Brain microvascular endothelial cell (primary cell): ENCODE data around the gene MX1.

Experiments
- DNase-seq: peaks from one replicate; pipeline ENCODE4 v3.0.0-alpha.2; 2020
- H3K27ac ChIP-seq: fragments of 250-450 bp; sonication (Bioruptor Pico); 2 replicates; pipeline ENCODE4 v1.5.1; 2020; ENCODE audit warnings: mild to moderate bottlenecking, moderate library complexity
- H3K27me3 ChIP-seq: fragments of 250-450 bp; sonication (Bioruptor Pico); replicated peaks from 2 replicates; pipeline ENCODE4 v1.5.1; 2020; ENCODE audit warnings: mild to moderate bottlenecking
- H3K36me3 ChIP-seq: fragments of 250-450 bp; sonication (Bioruptor Pico); replicated peaks from 2 replicates; pipeline ENCODE4 v1.5.1; 2020; ENCODE audit warnings: mild to moderate bottlenecking
- H3K4me3 ChIP-seq: 2 replicates; pipeline ENCODE4 v1.5.1; 2011; ENCODE audit warnings: low read depth, mild to moderate bottlenecking, control low read depth, low read length, moderate library complexity
- in situ Hi-C: cut with HindIII; loops from 2 replicates; pipeline ENCODE4 v1.10.0; 2017; ENCODE audit warnings: low sequenced_read_pairs, low pct_ligation_motif_present
- TF ChIP-seq, protein P1 (sequence below): IDR thresholded peaks from 2 replicates; pipeline ENCODE4 v1.5.1; 2011; ENCODE audit warnings: low read depth, mild to moderate bottlenecking, moderate library complexity, low read length, control low read depth, inconsistent platforms; ENCODE audit errors: missing control alignments

Gene MX1

DNA sequence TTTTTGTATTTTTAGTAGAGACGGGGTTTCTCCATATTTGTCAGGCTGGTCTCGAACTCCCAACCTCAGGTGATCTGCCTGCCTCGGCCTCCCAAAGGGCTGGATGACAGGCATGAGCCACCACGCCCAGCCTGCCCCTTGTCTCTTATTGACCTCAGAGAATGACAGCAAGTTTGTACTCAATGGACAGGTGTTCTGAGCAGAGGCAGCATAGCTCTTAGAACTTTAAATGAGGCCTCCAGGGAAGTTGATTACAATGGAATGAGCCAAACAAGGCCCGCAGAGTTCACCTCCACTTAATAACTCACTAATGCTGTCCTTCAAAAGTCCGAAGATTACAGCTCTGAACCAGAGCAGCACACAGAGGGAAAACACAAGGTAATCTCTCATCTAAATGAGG lies 71.0 kb downstream of the MX1 start:
- Histone ChIP-seq H3K36me3 (no peaks in the 10 kb centered on the region), H3K27me3 (no peaks in the 10 kb centered on the region), H3K4me3 (no peak overlapping the region), H3K27ac (no peak overlapping the region)
- in situ Hi-C loops: no loop called here
- no peak for DNase-seq
- TF ChIP-seq, protein P1, sequence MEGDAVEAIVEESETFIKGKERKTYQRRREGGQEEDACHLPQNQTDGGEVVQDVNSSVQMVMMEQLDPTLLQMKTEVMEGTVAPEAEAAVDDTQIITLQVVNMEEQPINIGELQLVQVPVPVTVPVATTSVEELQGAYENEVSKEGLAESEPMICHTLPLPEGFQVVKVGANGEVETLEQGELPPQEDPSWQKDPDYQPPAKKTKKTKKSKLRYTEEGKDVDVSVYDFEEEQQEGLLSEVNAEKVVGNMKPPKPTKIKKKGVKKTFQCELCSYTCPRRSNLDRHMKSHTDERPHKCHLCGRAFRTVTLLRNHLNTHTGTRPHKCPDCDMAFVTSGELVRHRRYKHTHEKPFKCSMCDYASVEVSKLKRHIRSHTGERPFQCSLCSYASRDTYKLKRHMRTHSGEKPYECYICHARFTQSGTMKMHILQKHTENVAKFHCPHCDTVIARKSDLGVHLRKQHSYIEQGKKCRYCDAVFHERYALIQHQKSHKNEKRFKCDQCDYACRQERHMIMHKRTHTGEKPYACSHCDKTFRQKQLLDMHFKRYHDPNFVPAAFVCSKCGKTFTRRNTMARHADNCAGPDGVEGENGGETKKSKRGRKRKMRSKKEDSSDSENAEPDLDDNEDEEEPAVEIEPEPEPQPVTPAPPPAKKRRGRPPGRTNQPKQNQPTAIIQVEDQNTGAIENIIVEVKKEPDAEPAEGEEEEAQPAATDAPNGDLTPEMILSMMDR: no peak

DNA sequence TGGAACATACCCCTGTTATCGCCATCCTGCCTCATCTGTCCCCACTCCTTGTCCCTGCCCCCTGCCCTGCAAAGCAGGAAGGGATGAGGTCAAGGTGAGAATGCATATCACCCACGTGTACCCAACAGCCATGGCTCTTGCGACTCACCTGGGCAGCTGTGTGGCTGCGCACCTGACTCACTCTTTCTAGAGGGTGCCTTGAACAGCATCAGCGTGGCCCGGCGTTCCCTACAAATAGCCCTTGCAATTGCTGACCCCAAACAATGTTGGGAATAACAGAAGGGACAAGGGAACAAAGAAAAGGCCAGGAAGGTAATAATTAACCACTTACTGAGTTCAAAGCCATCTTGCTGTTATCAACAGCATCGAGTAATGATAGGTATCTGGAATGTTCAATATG lies 71.7 kb downstream of the MX1 start:
- Histone ChIP-seq H3K27ac (no peak overlapping the region), H3K4me3 (no peak overlapping the region), H3K36me3 (no peaks in the 10 kb centered on the region), H3K27me3 (no peaks in the 10 kb centered on the region)
- in situ Hi-C loops: no loop called here
- TF ChIP-seq, protein P1: no peak
- no peak for DNase-seq

DNA sequence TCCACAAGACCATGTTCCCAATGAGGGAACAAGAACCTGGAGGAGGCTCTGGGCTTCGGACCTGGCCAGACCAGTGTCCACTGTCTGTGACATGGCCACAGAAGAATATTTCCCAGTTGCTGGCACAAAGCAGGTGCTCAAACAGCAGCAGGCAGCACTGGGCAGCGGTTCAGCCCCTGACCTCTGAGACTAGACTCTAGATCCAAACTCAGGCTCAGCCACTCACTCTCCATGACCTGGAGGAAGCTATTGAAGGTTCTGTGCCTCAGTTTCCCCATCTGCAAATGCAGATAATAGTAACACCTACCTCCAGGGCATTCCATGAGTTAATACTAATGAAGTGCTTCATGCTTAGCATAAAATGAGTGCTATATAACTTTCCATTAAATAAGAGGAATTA lies 73.9 kb downstream of the MX1 start:
- no peak for DNase-seq
- H3K36me3 ChIP-seq: no peaks in the 10 kb centered on the region
- no peak overlapping the region for H3K4me3 ChIP-seq
- no peak overlapping the region for H3K27ac ChIP-seq
- no peaks in the 10 kb centered on the region for H3K27me3 ChIP-seq
- in situ Hi-C loops: no loop called here
- TF ChIP-seq, protein P1: no peak

DNA sequence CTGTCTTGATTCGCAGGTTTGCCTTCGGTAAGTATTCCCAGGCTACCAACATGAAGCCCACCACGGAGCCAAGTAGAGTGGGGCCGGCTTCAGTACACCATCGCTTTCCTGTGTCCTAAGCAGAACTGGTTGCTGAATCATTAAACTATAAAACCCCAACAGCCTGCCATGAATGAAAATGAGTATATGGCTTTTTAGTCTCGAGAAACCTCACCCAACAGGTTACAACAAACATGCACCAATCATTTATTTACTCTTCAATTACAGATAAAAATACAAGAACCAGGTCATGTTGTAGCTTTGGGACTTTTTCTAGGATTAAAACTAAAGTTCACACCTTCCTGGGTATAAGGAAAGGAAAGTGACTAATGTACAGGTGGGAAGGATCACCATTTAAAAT lies 74.3 kb downstream of the MX1 start:
- Histone ChIP-seq H3K4me3 (no peak overlapping the region), H3K36me3 (no peaks in the 10 kb centered on the region), H3K27ac (no peak overlapping the region), H3K27me3 (no peaks in the 10 kb centered on the region)
- DNase-seq: no peak
- in situ Hi-C loops: no loop called here
- TF ChIP-seq, protein P1: no peak

DNA sequence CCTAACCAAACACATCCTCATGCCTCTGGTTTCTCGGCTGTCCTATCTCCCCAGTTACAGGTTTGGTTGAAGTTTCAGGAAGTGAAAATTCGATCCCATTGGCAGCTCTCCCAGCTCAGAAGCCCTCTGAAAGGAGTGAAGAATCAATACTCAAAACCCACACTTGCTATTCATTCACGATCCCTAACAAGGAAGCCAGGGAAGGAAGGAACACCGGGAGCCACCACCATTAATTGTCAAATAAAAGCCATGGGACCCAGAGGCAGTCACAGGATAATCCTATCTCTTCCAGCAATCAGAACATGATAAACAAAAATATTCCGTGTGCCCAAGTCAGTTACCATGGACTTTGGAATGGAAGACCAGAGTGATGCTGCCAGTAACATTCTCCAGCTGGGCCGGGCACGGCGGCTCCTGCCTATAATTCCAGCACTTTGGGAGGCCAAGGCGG lies 74.9 kb downstream of the MX1 start:
- Histone ChIP-seq H3K27me3 (peaks cover 2% of the 10 kb centered on the region), H3K36me3 (no peaks in the 10 kb centered on the region), H3K27ac (no peak overlapping the region), H3K4me3 (no peak overlapping the region)
- in situ Hi-C loops: no loop called here
- no peak for DNase-seq
- TF ChIP-seq, protein P1: no peak

DNA sequence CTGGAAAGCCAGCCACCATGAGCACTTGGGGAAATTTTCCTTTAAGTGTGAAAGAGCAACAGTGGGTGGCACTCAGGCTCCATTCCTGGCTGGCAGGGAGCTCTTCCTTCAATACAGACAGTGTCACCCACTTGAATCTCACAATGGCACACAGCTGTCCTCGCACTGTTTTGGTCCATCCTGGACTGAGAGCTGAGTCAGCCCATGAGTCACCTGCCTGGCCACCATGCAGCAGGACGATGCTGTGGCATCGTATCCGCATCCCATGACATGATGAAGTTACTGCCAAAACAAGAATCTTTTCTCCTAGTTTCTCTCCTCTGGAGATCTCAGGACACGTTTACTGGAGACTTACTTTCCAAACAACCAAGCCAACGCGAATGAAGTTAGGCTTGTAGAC lies 75.9 kb downstream of the MX1 start:
- Histone ChIP-seq H3K27ac (no peak overlapping the region), H3K27me3 (peaks cover 11% of the 10 kb centered on the region), H3K4me3 (no peak overlapping the region), H3K36me3 (no peaks in the 10 kb centered on the region)
- DNase-seq: no peak
- in situ Hi-C loops: no loop called here
- TF ChIP-seq, protein P1: no peak
